Activated CD8-positive, alpha-beta memory T cell treated with anti-CD3 and anti-CD28 coated beads, Interleukin-2, amount 50 U/mL, for 48 hours (primary cell): Measurements from ENCODE around the gene FARP2.
A peak's percentile ranks its signal among the peaks of the same experiment; 100 is the strongest.
"Not testable (repeated sequence)": the region's sequence is repeated elsewhere in the genome, so short reads cannot be mapped to it uniquely, and the experiment has no call there.

Source experiments
- DNase-seq: peaks from one replicate; pipeline ENCODE4 v3.0.0-alpha.2; 2020

FARP2 gene

DNA sequence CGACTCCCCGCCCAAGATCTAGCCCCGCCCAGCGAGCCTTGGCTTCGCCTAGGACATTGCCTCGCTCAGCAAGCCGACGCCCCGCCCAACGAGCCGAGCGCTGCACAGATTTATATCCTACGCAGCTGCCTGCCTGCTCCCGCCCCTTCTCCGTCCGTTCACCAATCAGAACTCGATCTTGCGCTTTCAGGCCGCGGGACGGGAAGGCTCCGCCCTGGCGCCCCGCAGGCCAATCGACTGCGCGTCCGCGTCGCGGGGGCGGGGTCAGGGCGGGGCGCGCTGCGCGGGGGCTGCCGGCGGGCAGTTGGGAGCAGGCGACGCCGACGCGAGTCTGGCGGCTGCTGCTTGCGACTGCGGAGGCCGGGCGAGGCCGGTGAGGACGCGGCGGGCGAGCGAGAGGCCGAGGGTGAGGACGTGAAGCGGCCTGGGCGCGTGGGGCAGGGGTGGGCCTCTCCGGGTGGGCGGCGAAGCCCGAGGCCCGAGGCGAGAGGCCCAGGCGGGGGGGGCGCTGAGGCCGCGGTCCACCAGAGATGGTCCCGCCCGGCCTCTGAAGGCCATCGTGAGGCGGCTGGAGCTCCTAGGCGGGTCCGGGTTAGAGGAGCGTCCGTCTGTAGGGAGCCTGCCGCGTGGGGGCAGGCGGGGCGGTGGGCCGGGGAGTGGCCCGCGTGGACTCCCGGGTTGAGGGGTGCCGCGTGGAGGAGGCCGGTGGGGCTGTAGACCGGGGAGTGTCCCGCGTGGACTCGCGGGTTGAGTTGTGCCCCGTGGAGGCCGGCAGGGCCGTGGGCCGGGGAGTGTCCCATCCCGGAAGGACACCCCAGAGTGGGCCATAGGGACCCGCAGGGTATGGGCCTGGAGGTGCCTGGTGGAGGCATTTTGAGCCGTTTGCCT is at the start of gene FARP2:
Gene FARP2 (plus strand): TSS at position 303 of the 888 bp plus-strand sequence. CDS start 16,823 bp downstream, outside the sequence.
- peak; percentile 96 for DNase-seq

DNA sequence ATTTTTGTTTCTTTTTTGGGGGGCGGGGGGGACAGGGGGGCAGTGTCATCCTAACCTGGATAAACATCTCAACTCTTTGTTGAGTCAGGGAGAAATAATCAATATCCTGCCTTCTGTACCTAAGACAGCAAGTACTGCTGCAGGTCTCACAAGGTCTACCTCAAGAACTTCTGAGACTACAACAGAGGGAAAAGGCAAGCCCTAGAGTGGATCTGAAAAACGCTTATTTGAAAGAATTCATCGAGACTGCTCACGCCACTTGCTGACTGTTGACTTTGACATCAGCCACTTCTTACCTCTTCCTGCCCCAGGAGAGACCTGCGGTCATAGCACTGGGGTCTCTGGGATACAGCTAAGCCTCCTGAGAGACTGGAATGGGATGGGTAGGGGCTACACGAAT is 49.0 kb upstream of the FARP2 start:
- DNase-seq, result no peak

DNA sequence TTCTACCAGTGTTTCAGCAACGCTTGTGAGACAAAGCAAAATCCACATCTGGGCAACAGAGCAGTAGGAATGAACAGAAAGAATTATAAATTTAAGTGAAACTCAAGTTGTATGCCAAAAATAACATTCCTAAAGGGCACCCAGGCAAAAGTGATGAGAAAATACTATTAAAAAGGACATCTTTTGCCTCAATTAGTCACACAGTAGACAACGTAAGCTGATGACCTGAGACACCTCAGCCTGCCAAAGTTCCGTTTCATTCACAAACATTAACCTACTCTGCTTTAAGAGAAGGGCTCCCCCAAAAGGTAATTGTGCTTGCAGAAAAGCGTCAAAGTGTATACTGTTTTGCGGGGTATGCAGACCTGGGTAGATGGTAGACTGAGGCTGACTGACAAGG is 47.8 kb upstream of the FARP2 start:
- DNase-seq, result no peak

DNA sequence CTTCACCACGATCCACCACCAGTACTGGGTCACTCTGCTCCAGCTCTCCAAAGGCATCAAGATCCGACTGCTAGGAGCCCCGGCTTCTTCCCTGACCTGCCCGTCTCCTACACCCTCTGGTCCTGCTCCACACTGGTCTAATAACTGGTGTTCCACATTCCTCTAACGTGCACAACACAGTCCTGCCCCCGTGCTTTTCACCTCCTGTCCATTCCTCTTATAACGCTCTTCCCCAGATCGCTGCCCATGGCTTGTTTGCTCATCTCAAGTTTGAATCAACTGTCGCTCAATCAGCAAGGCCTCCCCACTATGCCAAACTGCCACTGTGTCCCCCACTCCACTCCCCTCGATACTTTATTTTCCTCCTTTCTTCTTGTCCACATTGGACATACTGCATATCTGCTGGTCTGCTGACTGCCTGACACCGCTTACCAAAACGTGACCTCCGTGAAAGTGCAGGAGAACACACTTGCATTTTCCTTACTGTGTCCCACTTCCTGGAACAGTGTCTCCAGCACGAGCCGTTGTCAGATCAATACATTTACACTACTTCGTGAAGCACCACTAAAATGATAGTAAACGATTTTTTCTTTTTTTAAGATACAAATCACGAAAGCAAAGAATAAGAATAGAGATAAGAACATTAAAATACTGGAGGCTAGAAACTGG is 47.1 kb upstream of the FARP2 start:
- no peak for DNase-seq

- DNase-seq, result peak; percentile 76
Observed at GRCh38 chr2:241309684-241310117, 46.4 kb upstream of the FARP2 start.

GRCh38 chr2:241310917-241311566 is 45.0 kb upstream of the FARP2 start:
- DNase-seq, result no peak

- no peak for DNase-seq
Observed at GRCh38 chr2:241312082-241312481, 44.0 kb upstream of the FARP2 start.

- no peak for DNase-seq
Observed at GRCh38 chr2:241313543-241314095, 42.5 kb upstream of the FARP2 start.

- DNase-seq, result no peak
Observed at GRCh38 chr2:241314226-241315092, 41.6 kb upstream of the FARP2 start.

DNA sequence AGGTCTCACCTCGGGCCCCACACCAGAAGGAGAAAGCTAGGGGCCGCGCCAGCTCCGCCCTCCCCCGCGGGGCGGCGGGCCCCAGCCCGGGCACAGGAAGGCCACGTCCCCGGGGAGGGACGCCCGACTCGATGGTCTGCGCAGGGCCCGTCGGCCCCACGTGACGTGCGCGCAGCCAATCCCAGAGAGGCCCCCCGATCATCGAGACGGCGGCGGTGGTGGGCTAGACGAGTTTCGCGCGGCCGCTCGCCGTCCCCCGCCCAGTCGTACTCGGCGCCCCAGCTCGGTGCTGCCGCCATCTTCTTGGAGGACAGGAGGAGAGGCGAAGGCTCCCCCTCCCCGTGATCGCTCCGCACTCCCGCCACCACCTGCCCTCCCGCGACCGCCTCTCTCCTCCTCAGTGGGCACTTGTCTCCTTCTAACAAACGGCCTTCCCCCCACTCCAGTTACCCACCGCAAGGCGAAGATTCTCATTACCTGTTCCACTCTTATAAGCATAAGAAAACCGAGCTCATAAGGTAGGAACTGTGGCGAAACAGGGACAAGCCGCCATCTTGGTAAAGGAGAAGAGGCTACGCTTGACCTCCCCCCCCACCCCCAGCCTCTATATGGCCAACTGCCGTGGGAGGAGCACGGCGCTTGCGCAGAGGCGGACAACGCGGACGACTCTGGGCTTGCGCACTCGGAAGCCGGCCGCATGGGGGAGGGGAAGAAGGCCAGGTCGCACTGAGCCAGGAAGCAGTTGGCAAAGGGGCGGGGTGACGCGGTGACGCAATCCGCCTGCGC is 40.8 kb upstream of the FARP2 start, which contains the start of gene HDLBP:
Gene HDLBP (minus strand): TSS at position 580 of the 786 bp plus-strand sequence. CDS start 48,803 bp downstream, outside the sequence.
- DNase-seq, result peak; percentile 100

DNA sequence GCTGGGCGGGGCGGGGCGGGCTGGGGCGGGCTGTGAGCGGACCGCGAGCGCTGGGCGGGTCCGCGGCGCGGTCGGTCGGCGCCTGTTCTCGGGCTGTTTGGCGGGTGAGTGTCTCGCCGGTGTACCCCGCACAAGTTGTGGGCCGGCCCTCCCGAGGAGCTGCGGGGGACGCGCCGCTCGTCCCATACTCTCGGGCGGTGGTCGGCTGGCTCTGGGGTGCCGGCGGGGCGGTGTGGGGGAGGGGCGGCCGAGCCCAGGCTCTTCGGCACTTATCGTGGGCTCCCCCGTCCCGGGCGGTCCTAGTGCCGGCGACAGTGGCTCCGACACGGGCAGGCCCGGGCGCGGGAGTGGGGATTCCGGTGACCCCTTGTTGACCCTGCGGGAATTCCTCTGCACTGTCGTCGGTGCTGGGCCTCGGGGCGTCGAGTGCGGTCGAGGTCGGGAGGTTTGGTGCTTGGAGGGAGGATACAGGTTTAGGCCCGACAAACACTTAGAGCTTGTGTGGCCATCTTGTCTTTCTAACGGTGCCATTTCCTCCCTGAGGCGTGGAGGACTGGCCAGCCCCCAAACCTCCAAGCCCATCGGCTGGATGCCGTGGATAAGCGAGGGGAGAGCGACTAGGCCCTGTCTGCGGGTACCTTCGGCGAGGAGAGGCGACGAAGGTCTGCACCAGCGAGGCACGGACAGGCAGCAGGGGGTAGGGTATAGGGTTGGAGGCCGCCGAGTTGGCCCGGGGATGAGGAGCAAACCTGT is 40.0 kb upstream of the FARP2 start, which contains the start of gene SEPTIN2:
Gene SEPTIN2 (plus strand): TSS at position 47 of the 753 bp plus-strand sequence. CDS start 8,308 bp downstream, outside the sequence.
- DNase-seq, result peak; percentile 88

DNA sequence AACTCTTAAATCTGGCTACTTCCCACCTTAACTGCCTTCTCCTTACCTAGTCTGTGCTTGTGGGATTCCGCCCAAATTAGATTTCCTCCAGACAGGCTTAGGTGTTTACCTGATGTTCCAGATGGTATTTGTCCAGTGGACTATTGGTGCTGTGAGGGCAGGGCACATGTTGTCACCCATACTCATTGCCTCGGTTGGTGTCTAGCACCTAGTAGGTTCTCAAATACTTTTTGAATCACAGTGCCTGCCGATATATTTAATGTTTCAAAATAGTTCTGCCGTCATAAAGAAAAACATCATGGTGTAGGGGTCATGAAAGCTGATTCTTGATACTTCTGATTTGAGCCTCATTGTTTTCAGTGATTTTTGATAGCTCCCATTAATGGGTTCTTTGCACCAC is 39.3 kb upstream of the FARP2 start:
- DNase-seq, result no peak

DNA sequence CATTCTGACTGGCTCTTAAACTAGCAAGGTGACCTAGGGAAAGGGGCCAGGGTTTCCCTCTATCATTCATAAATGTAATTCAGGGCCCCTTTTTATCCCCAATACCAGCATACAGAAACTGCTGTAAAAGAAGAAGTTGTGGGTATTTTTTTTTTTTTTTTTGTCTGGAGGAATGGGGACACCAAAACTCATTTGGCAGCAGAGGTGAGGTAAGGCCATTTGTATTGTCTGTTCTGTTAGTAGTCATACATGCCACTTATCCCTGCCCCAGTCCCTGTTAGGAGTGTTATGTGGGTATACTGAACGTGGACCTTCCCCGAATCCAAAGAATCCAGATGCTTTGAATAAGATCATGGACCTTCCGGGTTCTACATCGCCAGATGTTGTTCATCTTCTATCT is 38.7 kb upstream of the FARP2 start:
- DNase-seq, result no peak

GRCh38 chr2:241318830-241319229 is 37.3 kb upstream of the FARP2 start:
- DNase-seq, result not testable (repeated sequence)

DNA sequence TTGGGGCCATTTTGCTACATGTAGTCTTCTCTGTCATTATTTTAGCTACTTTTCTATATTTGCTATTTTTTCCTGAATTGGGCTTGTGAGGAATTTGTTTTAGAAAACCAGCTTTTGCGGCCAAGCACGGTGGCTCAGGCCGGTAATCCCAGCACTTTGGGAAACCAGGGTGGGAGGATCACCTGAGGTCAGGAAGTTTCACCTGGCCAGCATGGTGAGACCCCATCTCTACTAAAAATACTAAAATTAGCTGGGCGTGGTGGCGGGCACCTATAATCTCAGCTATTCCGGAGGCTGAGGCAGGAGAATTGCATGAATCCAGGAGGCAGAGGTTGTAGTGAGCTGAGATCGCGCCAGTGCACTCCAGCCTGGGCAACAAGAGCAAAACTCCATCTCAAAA is 35.7 kb upstream of the FARP2 start:
- DNase-seq, result no peak

- DNase-seq, result no peak
Observed at GRCh38 chr2:241321033-241321432, 35.1 kb upstream of the FARP2 start.

DNA sequence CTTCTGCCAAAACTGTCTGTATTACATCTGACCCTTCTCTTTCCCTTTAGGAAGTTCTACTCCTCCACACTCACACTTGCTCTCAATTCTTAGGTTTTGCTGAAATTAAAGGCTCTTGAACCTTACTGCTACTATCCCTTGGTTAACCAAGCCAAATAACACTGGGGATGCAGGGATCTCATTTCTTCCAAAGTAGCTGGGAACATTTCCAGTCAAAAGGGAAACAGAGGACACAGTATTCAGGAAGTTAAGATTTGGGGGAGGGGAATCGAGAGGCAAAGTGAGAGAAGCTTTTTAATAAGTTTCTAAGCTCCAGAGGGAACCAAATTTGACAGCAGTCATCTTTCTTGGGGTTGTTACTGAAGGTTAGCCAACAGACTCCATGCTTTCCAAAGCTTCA is 34.2 kb upstream of the FARP2 start:
- no peak for DNase-seq

GRCh38 chr2:241323778-241324177 is 32.3 kb upstream of the FARP2 start:
- no peak for DNase-seq

- DNase-seq, result no peak
Observed at GRCh38 chr2:241324775-241325174, 31.3 kb upstream of the FARP2 start.

GRCh38 chr2:241325257-241325656 is 30.8 kb upstream of the FARP2 start:
- no peak for DNase-seq
